HCT116 (cell line): ENCODE data around the gene ADAD2. TPM values are rescaled to one million over a fixed set of nuclear protein-coding genes. Genes with fewer than 3 reads are reported as not detected.

Source experiments
- ATAC-seq: fragments of 200-7000 bp; cut with Tn5 transposase; 2 replicates; pipeline ENCODE4 v1.9.1; 2020; ENCODE audit warnings: mild to moderate bottlenecking, moderate library complexity
- BruUV-seq: library from RNA; stranded (reverse); fragments of 400-500 nt; replicated peaks from 2 replicates; lab custom pipeline; 2021; lab: Mats Ljungman, UMichigan
- CTCF ChIA-PET: fragments of 300-600 bp; sonication (Branson Sonifier 250); formaldehyde crosslinking; loops from one replicate; lab custom pipeline; 2021; ENCODE audit warnings: antibody characterized with exemption; lab: Charles Lee
- POLR2A ChIA-PET: fragments of 300-600, 350-600 bp; sonication (Branson Sonifier 250); formaldehyde crosslinking; loops from one replicate; lab custom pipeline; 2021; ENCODE audit warnings: antibody characterized with exemption; lab: Charles Lee
- RAD21 ChIA-PET, 2 experiments: fragments of 300-600 bp; sonication (Branson Sonifier 250); formaldehyde crosslinking; loops; one replicate each; lab custom pipeline; 2023; ENCODE audit warnings: low total read pairs in 2 of 2; ENCODE audit not compliant: uncharacterized antibody in 2 of 2, unreplicated experiment in 2 of 2, low non-redundant PET in 1 of 2; lab: Charles Lee
- DNase-seq: peaks from one replicate; pipeline ENCODE4 v3.0.0-alpha.2; 2010; ENCODE audit warnings: low read depth, low spot score
- H2AFZ ChIP-seq: fragments of 200-600 bp; shearing (Covaris generic), sonication (generic); 2 replicates; pipeline ENCODE4 v1.6.1; 2017; ENCODE audit warnings: low read depth, mixed run types, mixed read lengths, antibody characterized with exemption, low read length; ENCODE audit not compliant: poor library complexity, severe bottlenecking
- H3K27ac ChIP-seq: 2 replicates; pipeline ENCODE4 v1.5.1; 2012; ENCODE audit warnings: low read depth, low read length
- H3K27me3 ChIP-seq: fragments of 200-600 bp; sonication (generic); 2 replicates; pipeline ENCODE4 v1.6.1; 2016; ENCODE audit warnings: mixed run types, low read length, mixed read lengths; ENCODE audit not compliant: insufficient read depth
- H3K36me3 ChIP-seq, 2 experiments: fragments of 200-500 bp in 1 of 2; fragments of 200-600 bp in 1 of 2; sonication (Bioruptor generic) in 1 of 2; sonication (generic) in 1 of 2; 2 replicates each; pipeline versions ENCODE4 v1.5.1 to v1.6.1; 2014 to 2016; ENCODE audit warnings: low read length in 2 of 2, inconsistent platforms in 1 of 2, mixed read lengths in 1 of 2, mixed run types in 1 of 2; ENCODE audit not compliant: insufficient read depth in 2 of 2, control insufficient read depth in 1 of 2
- H3K4me1 ChIP-seq, 2 experiments: fragments of 200-600 bp in 1 of 2; sonication (generic) in 1 of 2; 2 replicates each; pipeline versions ENCODE4 v1.5.1 to v1.6.1; 2012 to 2017; ENCODE audit warnings: low read length in 2 of 2, inconsistent platforms in 1 of 2, mild to moderate bottlenecking in 1 of 2, mixed read lengths in 1 of 2, mixed run types in 1 of 2, moderate library complexity in 1 of 2; ENCODE audit not compliant: insufficient read depth in 2 of 2, control insufficient read depth in 1 of 2
- H3K4me2 ChIP-seq: fragments of 200-600 bp; sonication (generic); 2 replicates; pipeline ENCODE4 v1.6.1; 2017; ENCODE audit warnings: mixed run types, low read length, mixed read lengths
- H3K4me3 ChIP-seq, 2 experiments: fragments of 200-600 bp in 1 of 2; sonication (generic) in 1 of 2; replicated peaks in 1 of 2; 2 replicates each; pipeline ENCODE4 v1.5.1; 2011 to 2016; ENCODE audit warnings: low read length in 2 of 2, control low read depth in 1 of 2, low read depth in 1 of 2, mild to moderate bottlenecking in 1 of 2, mixed read lengths in 1 of 2, mixed run types in 1 of 2
- H3K79me2 ChIP-seq: fragments of 200-600 bp; sonication (generic); 2 replicates; pipeline ENCODE4 v1.6.1; 2017; ENCODE audit warnings: mild to moderate bottlenecking, mixed run types, low read length, moderate library complexity, mixed read lengths; ENCODE audit not compliant: insufficient read depth
- H3K9ac ChIP-seq: fragments of 200-600 bp; sonication (generic); 2 replicates; pipeline ENCODE4 v1.6.1; 2016; ENCODE audit warnings: low read length, mixed read lengths
- H3K9me2 ChIP-seq: fragments of 200-600 bp; sonication (generic), shearing (Covaris generic); 2 replicates; pipeline ENCODE4 v1.6.1; 2017; ENCODE audit warnings: mixed run types, mild to moderate bottlenecking, moderate library complexity; ENCODE audit not compliant: insufficient read depth
- H3K9me3 ChIP-seq, 2 experiments: fragments of 200-500 bp in 1 of 2; fragments of 200-600 bp in 1 of 2; sonication (Bioruptor generic) in 1 of 2; sonication (generic) in 1 of 2; 2 replicates each; pipeline ENCODE4 v1.6.1; 2014 to 2017; ENCODE audit warnings: low read length in 2 of 2, mixed read lengths in 2 of 2, inconsistent platforms in 1 of 2, low read depth in 1 of 2, mild to moderate bottlenecking in 1 of 2, mixed run types in 1 of 2, moderate library complexity in 1 of 2; ENCODE audit not compliant: control insufficient read depth in 1 of 2, insufficient read depth in 1 of 2
- H4K20me1 ChIP-seq: fragments of 200-600 bp; sonication (generic), shearing (Covaris generic); 2 replicates; pipeline ENCODE4 v1.6.1; 2017; ENCODE audit warnings: mixed run types, mild to moderate bottlenecking, moderate library complexity; ENCODE audit not compliant: insufficient read depth
- CEBPB ChIP-seq: IDR thresholded peaks from 2 replicates; pipeline ENCODE4 v1.6.1; 2012; ENCODE audit warnings: low read depth
- ELF1 ChIP-seq: IDR thresholded peaks from 2 replicates; pipeline ENCODE4 v1.6.1; 2012; ENCODE audit warnings: low read depth, borderline replicate concordance
- EZH2 ChIP-seq: fragments of 200-600 bp; sonication (generic); IDR thresholded peaks from 2 replicates; pipeline ENCODE4 v1.6.1; 2017; ENCODE audit warnings: antibody characterized with exemption, mixed run types
- FOSL1 ChIP-seq: IDR thresholded peaks from 2 replicates; pipeline ENCODE4 v1.6.1; 2012; ENCODE audit warnings: low read depth
- JUND ChIP-seq: IDR thresholded peaks from 2 replicates; pipeline ENCODE4 v1.6.1; 2012
- POLR2AphosphoS5 ChIP-seq: IDR thresholded peaks from 2 replicates; pipeline ENCODE4 v1.6.1; 2011; ENCODE audit warnings: mild to moderate bottlenecking, low read depth, low read length, moderate library complexity
- RAD21 ChIP-seq: IDR thresholded peaks from 2 replicates; pipeline ENCODE4 v1.6.1; 2012; ENCODE audit warnings: low read depth, mild to moderate bottlenecking
- SIN3A ChIP-seq: IDR thresholded peaks from 2 replicates; pipeline ENCODE4 v1.6.1; 2012; ENCODE audit warnings: low read depth
- SP1 ChIP-seq: IDR thresholded peaks from 2 replicates; pipeline ENCODE4 v1.6.1; 2012; ENCODE audit warnings: low read depth
- SRF ChIP-seq: IDR thresholded peaks from 2 replicates; pipeline ENCODE4 v1.6.1; 2012; ENCODE audit warnings: low read depth
- TCF7L2 ChIP-seq: IDR thresholded peaks from 2 replicates; pipeline ENCODE4 v1.7.0; 2011; ENCODE audit warnings: borderline replicate concordance, inconsistent platforms; ENCODE audit not compliant: insufficient read depth, insufficient read length; ENCODE audit errors: extremely low read depth
- YY1 ChIP-seq: IDR thresholded peaks from 2 replicates; pipeline ENCODE4 v1.6.1; 2011; ENCODE audit warnings: low read length, low read depth, moderate library complexity, mild to moderate bottlenecking; ENCODE audit not compliant: insufficient replicate concordance; ENCODE audit errors: extremely low read depth
- ZFX ChIP-seq: fragments of 450-650 bp; IDR thresholded peaks from 2 replicates; pipeline ENCODE4 v1.6.1; 2017
- ZNF274 ChIP-seq: fragments of 200-500 bp; sonication (Bioruptor generic); IDR thresholded peaks from 2 replicates; pipeline ENCODE4 v1.6.1; 2014; ENCODE audit warnings: mild to moderate bottlenecking, low read depth, low read length, inconsistent platforms
- intact Hi-C: fragments of 100-400 bp; cut with micrococcal nuclease; formaldehyde crosslinking; loops from 2 replicates; pipeline ENCODE4 v1.10.0; 2022
- total RNA-seq: library from RNA; stranded (reverse); gene quantifications from one replicate; pipeline ENCODE4 v1.2.1, GENCODE V29; 2021; ENCODE audit not compliant: unreplicated experiment
- TF ChIP-seq, protein P1 (sequence below), 3 experiments: fragments of 200-600 bp in 1 of 3; sonication (generic) in 1 of 3; IDR thresholded peaks in 2 of 3; conservative IDR thresholded peaks in 1 of 3; 2 replicates each; pipeline ENCODE4 v1.5.1; 2012 to 2017; ENCODE audit warnings: low read depth in 2 of 3, low read length in 2 of 3, antibody characterized with exemption in 1 of 3, borderline replicate concordance in 1 of 3, control low read depth in 1 of 3, mild to moderate bottlenecking in 1 of 3, mixed read lengths in 1 of 3, mixed run types in 1 of 3, moderate library complexity in 1 of 3; ENCODE audit not compliant: insufficient read depth in 1 of 3
- TF ChIP-seq, protein P2 (sequence below): IDR thresholded peaks from 2 replicates; pipeline ENCODE4 v1.6.1; 2012

ADAD2 gene
- total RNA-seq, 1 experiment from 2014 or later: not detected

DNA sequence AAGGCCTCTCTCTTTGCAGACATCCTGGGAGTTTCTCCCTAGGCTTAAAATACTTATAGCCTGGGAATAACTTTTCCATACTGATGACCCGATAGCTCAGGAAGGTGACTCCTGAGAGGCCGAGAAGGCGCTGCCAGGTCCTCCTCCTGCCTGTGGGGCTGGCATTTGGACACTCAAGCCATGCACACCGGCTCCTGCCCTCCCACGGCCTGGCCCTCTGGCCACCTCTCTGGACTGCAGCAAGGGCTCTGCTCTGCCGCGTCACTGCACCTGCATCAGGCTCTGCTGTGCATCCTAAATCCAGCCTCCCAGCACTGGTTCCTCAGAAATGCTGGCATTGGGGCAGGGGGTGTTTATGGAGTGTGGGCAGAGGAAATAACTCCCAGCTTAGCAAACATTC is 34.6 kb downstream of the ADAD2 start:
- Histone ChIP-seq H3K79me2 (no peaks in the 10 kb centered on the region), H3K27ac (no peak overlapping the region), H3K9me2 (no peaks in the 10 kb centered on the region), H3K27me3 (no peaks in the 10 kb centered on the region), H3K4me1 (peaks cover 24 to 55% of the 10 kb centered on the region in 2 experiments), H3K4me3 (no peak overlapping the region), H2AFZ (no peak overlapping the region), H3K36me3 (no peaks in the 10 kb centered on the region), H3K4me2 (no peak overlapping the region), H3K9me3 (no peaks in the 10 kb centered on the region), H4K20me1 (no peaks in the 10 kb centered on the region), H3K9ac (no peak overlapping the region)
- CTCF ChIA-PET: no interaction called here
- TF ChIP-seq ELF1 (no peak), RAD21 (no peak), JUND (no peak), SRF (no peak), SP1 (no peak), FOSL1 (no peak), POLR2AphosphoS5 (no peak), CEBPB (no peak), ZNF274 (no peak), ZFX (no peak), YY1 (no peak), SIN3A (no peak), TCF7L2 (no peak), EZH2 (no peak)
- TF ChIP-seq, protein P1, sequence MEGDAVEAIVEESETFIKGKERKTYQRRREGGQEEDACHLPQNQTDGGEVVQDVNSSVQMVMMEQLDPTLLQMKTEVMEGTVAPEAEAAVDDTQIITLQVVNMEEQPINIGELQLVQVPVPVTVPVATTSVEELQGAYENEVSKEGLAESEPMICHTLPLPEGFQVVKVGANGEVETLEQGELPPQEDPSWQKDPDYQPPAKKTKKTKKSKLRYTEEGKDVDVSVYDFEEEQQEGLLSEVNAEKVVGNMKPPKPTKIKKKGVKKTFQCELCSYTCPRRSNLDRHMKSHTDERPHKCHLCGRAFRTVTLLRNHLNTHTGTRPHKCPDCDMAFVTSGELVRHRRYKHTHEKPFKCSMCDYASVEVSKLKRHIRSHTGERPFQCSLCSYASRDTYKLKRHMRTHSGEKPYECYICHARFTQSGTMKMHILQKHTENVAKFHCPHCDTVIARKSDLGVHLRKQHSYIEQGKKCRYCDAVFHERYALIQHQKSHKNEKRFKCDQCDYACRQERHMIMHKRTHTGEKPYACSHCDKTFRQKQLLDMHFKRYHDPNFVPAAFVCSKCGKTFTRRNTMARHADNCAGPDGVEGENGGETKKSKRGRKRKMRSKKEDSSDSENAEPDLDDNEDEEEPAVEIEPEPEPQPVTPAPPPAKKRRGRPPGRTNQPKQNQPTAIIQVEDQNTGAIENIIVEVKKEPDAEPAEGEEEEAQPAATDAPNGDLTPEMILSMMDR (IDR thresholded peaks at IDR 0.05 in 2 of 3, conservative IDR thresholded peaks at IDR 0.05 in 1 of 3; ENCODE audit: borderline replicate concordance in 1 of 3, insufficient read depth in 1 of 3, low read depth in 2 of 3, low read length in 2 of 3): no peak
- TF ChIP-seq, protein P2, sequence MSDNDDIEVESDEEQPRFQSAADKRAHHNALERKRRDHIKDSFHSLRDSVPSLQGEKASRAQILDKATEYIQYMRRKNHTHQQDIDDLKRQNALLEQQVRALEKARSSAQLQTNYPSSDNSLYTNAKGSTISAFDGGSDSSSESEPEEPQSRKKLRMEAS: no peak
- RAD21 ChIA-PET: no interaction called here
- BruUV-seq: no TSS peak
- no peak for ATAC-seq
- intact Hi-C loops: no loop called here
- DNase-seq: no peak
- POLR2A ChIA-PET: no interaction called here
